Stomach (tissue), 9 donors: Measurements from ENCODE around the gene MARCHF9. TPM values are rescaled to one million over a fixed set of nuclear protein-coding genes. Genes with fewer than 3 reads are reported as not detected.
A peak's percentile ranks its signal among the peaks of the same experiment; 100 is the strongest.

Source experiments
- DNase-seq, 2 donors: peaks; one replicate each; pipeline versions ENCODE4 v3.0.0 to v3.0.0-alpha.2; 2013 to 2019
- H3K27ac ChIP-seq, 5 donors: fragments of 200-600 bp in 4 of 5; sonication (generic) in 4 of 5; one replicate each; pipeline ENCODE4 v1.5.1; 2013 to 2019; ENCODE audit warnings: mild to moderate bottlenecking in 1 of 5, moderate library complexity in 1 of 5
- H3K27me3 ChIP-seq, 3 donors: fragments of 200-600 bp; sonication (generic); one replicate each; pipeline ENCODE4 v1.5.1; 2017 to 2019; ENCODE audit warnings: mixed run types in 1 of 3
- H3K36me3 ChIP-seq, 4 donors: fragments of 200-600 bp; sonication (generic); 1 replicate in 3 of 4; 2 replicates in 1 of 4; pipeline ENCODE4 v1.5.1; 2016 to 2019
- H3K4me1 ChIP-seq, 4 donors: fragments of 200-600 bp; sonication (generic); one replicate each; pipeline ENCODE4 v1.5.1; 2016 to 2019
- H3K4me3 ChIP-seq, 4 donors: fragments of 200-600 bp; sonication (generic) in 3 of 4; one replicate each; pipeline ENCODE4 v1.5.1; 2016 to 2019; ENCODE audit warnings: mild to moderate bottlenecking in 1 of 4
- H3K9me3 ChIP-seq, 4 donors: fragments of 200-600 bp; sonication (generic); one replicate each; pipeline ENCODE4 v1.5.1; 2016 to 2019
- CTCF ChIP-seq, 7 experiments: fragments of 450-650 bp in 4 of 7; fragments of 200-600 bp in 3 of 7; sonication (generic) in 3 of 7; IDR thresholded peaks; one replicate each; pipeline ENCODE4 v1.5.1; 2016 to 2019; ENCODE audit warnings: antibody characterized with exemption in 7 of 7, control low read depth in 2 of 7, mild to moderate bottlenecking in 1 of 7
- EP300 ChIP-seq: sonication (generic); formaldehyde crosslinking; IDR thresholded peaks from one replicate; pipeline ENCODE4 v1.6.1; 2017; ENCODE audit warnings: antibody characterized with exemption
- POLR2A ChIP-seq, 4 donors: fragments of 450-650 bp; IDR thresholded peaks; one replicate each; pipeline ENCODE4 v1.6.1; 2016; ENCODE audit warnings: antibody characterized with exemption in 4 of 4, control low read depth in 2 of 4, mild to moderate bottlenecking in 1 of 4, moderate library complexity in 1 of 4
- POLR2AphosphoS5 ChIP-seq, 3 donors: sonication (generic); formaldehyde crosslinking; IDR thresholded peaks; one replicate each; pipeline ENCODE4 v1.6.1; 2016; ENCODE audit warnings: antibody characterized with exemption in 3 of 3
- WGBS, 5 donors: extraction: QIAGEN DNeasy Blood & Tissue Kit in 3 of 5; methylation state at CpG; one replicate each; pipeline versions ENCODE4 v1.1.5 to v1.1.7; 2013 to 2018; 5-methylcytosine and 5-hydroxymethylcytosine counted together
- intact Hi-C: fragments of 100-400 bp; cut with DNase I; formaldehyde crosslinking; loops from one replicate; pipeline ENCODE4 v1.15.1; 2023; ENCODE audit warnings: low total_unique reads
- polyA plus RNA-seq, 3 donors: library from polyadenylated mRNA; stranded (reverse); fragments of 200-250 nt; gene quantifications; one replicate each; pipeline ENCODE4 v1.2.3, GENCODE V29; 2013
- total RNA-seq, 5 donors: library from RNA; depleted of rRNA; stranded (reverse); fragments of >200 nt; gene quantifications; one replicate each; pipeline versions ENCODE4 v1.1.0 to v1.2.3, GENCODE V29; 2014 to 2016
- donor health status: healthy with polysubstance abuse.
- donor health status: Bipolar disorder and iron deficiency.
- donor health status: healthy.

Gene MARCHF9
- total and polyA plus RNA-seq, 8 donors, result 1.0 to 16.0 (median 8.8) TPM

- Histone ChIP-seq H3K9me3 (no peaks in the 10 kb centered on the region), H3K36me3 (peaks cover 0 to 26% (median 23%) of the 10 kb centered on the region in 4 donors), H3K4me1 (peaks cover 35 to 47% (median 45%) of the 10 kb centered on the region in 4 donors), H3K27ac (no peak overlapping the region), H3K27me3 (peaks cover 10 to 54% (median 39%) of the 10 kb centered on the region in 3 donors), H3K4me3 (no peak overlapping the region)
- no peak for DNase-seq
- intact Hi-C loops, result no loop called here
- TF ChIP-seq POLR2AphosphoS5 (IDR thresholded peaks at IDR 0.05) (no peak), EP300 (no peak), POLR2A (IDR thresholded peaks at IDR 0.05) (no peak), CTCF (IDR thresholded peaks at IDR 0.05) (no peak)
These were observed 12.4 kb downstream of the MARCHF9 start for GRCh38 chr12:57767305-57767698.

GRCh38 chr12:57767876-57768275 is 13.0 kb downstream of the MARCHF9 start:
- TF ChIP-seq POLR2AphosphoS5 (IDR thresholded peaks at IDR 0.05) (no peak), EP300 (no peak), CTCF (IDR thresholded peaks at IDR 0.05) (no peak), POLR2A (IDR thresholded peaks at IDR 0.05) (no peak)
- peaks cover 0 to 26% (median 23%) of the 10 kb centered on the region in 4 donors for H3K36me3 ChIP-seq
- H3K4me3 ChIP-seq, result no peak overlapping the region
- intact Hi-C loops, result no loop called here
- no peaks in the 10 kb centered on the region for H3K9me3 ChIP-seq
- DNase-seq, result peak in 1 of 2 donors; percentile 1
- WGBS, 5 donors, result 94 to 95% (median 95%) methylated on average over 3 of the region's 3 CpGs
- H3K4me1 ChIP-seq, result peaks cover 35 to 49% (median 48%) of the 10 kb centered on the region in 4 donors
- H3K27ac ChIP-seq, result no peak overlapping the region
- H3K27me3 ChIP-seq, result peaks cover 10 to 48% (median 39%) of the 10 kb centered on the region in 3 donors

- Histone ChIP-seq H3K9me3 (no peaks in the 10 kb centered on the region), H3K36me3 (peaks cover 0 to 30% (median 23%) of the 10 kb centered on the region in 4 donors), H3K4me1 (peaks cover 41 to 53% (median 52%) of the 10 kb centered on the region in 4 donors), H3K27ac (no peak overlapping the region), H3K27me3 (peaks cover 10 to 31% (median 31%) of the 10 kb centered on the region in 3 donors), H3K4me3 (no peak overlapping the region)
- no peak for TF ChIP-seq CTCF (IDR thresholded peaks at IDR 0.05)
- intact Hi-C loops, result no loop called here
- peak in 1 of 2 donors; percentile 9 for DNase-seq
- 94 to 98% (median 97%) methylated on average over 10 to 11 of the region's 11 CpGs for WGBS, 5 donors
These were observed 14.7 kb downstream of the MARCHF9 start for GRCh38 chr12:57769594-57769993.

- DNase-seq, result peak in 1 of 2 donors; percentile 23
- H3K4me3 ChIP-seq, result peak overlapping the region in 2 of 4 donors; percentile 71 to 80
- no peaks in the 10 kb centered on the region for H3K9me3 ChIP-seq
- H3K27me3 ChIP-seq, result peaks cover under 1 to 20% (median 20%) of the 10 kb centered on the region in 3 donors
- TF ChIP-seq EP300 (no peak), POLR2A (IDR thresholded peaks at IDR 0.05) (no peak), POLR2AphosphoS5 (IDR thresholded peaks at IDR 0.05) (no peak), CTCF (IDR thresholded peaks at IDR 0.05) (no peak)
- intact Hi-C loops, result no loop called here
- H3K36me3 ChIP-seq, result peaks cover 0 to 38% (median 31%) of the 10 kb centered on the region in 4 donors
- WGBS, 5 donors, result 77 to 93% (median 88%) methylated on average over 3 to 4 of the region's 4 CpGs
- peak overlapping the region in 1 of 5 donors; percentile 92 for H3K27ac ChIP-seq
- H3K4me1 ChIP-seq, result peaks cover 29 to 41% (median 40%) of the 10 kb centered on the region in 4 donors
These were observed 15.8 kb downstream of the MARCHF9 start for GRCh38 chr12:57770734-57771133.
